ENCODE data around the gene CLSTN2.

Gene CLSTN2

DNA sequence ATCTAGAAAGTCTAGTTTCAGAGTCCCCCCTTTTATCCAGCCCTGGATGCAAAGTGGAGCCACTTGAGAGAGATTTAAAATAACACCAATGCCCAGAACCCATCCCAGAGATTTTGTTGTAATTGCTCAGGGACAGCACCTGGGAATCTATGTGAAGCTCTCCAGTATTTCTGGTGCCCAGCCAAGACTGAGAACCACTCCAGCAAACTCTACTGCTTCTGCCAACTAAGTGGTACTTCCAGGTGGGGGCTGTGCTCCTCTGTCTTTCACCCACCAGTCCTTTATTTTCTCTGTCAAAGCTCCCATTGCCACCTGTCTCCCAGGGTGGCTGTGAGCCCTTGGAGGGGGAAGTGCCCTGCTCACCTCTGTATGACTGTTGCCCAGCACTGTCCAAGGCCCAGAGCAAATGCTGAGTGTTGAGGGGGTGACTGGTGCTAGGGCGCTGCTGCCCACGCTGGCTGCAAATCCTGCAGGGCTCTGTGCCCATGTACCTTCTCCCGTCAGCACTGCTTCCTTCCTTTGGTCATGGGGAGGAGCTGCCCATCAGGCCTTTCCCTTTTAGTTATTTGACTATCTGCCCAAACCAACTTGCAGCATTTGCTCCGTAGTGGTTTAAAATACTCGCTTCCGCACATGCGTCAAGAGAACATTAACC is 9.4 kb downstream of the CLSTN2 start:
- no peak for DNase-seq

DNA sequence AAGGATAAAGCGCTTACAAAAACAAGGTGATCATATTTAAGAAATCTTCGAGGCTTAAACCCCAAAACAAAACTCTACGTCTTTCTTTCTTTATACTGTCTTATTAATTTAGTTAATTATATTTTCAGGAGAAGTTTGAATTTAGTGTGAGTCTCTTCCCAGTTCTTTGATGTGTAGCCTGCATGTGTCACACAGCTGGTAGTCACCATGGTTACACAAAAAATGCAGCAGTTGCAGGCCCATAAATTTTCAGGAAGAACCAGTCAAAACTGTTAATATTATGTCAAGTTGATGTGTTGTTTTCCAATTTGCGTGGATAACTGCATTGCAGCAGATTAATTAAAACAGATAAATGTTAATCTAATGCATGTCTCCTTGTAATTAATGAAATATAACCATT is 10.4 kb downstream of the CLSTN2 start:
- DNase-seq: no peak

DNA sequence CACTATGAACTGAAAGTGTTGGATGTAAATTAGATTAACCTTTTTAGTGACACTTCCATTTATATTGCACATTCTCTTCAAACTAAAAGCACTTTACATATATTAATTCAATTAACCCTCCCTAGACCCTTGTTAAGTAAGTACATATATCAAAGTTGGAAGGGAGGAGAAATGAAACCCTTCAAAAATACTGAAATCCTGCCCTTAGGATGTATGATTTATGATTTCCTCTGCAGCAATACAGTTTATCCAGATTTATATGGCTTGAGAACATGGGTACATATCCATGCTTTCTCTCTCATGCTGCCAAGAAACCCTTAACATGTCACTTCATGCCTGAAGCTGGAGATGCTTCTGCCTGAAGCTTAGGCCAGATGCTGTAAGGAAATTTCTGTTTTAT is 11.0 kb downstream of the CLSTN2 start:
- DNase-seq: no peak

DNA sequence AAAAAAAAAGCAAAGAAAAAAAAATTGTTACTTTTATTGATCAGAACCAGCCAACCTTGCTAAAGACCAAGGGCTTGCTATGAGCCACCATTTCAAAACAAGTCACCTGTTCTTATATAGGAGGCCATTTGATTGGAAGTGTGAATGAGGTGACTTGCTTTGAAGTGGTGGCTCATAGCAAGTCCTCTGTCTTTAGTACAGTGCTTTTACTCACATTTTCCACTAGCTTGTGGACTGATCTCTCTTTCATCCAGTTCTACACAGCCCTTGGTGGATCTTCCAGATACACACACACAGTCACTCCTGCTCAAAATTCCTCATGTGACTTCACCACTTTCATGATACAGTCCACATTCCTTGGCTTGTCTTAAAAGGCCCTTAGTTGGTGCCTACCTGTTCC is 13.5 kb downstream of the CLSTN2 start:
- DNase-seq: no peak

DNA sequence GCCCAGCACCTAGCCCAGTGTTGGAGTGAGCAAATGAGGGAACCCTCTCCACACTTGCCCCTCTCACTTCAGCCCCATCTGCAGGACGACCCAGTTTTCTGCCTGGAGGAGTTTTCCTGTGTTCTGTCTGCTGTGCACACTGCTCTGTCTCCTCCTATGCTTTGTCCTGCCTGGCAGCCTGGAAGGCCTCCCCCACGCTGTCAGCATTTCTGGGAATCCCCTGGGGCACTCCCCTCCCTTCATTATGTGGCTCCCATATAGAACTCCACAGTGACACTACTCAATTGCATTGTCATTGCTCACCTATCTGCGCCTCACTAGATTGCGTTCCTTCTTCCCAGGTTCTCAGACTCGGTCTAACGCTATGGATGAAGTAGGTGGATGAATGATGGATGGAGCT is 13.9 kb downstream of the CLSTN2 start:
- no peak for DNase-seq

DNA sequence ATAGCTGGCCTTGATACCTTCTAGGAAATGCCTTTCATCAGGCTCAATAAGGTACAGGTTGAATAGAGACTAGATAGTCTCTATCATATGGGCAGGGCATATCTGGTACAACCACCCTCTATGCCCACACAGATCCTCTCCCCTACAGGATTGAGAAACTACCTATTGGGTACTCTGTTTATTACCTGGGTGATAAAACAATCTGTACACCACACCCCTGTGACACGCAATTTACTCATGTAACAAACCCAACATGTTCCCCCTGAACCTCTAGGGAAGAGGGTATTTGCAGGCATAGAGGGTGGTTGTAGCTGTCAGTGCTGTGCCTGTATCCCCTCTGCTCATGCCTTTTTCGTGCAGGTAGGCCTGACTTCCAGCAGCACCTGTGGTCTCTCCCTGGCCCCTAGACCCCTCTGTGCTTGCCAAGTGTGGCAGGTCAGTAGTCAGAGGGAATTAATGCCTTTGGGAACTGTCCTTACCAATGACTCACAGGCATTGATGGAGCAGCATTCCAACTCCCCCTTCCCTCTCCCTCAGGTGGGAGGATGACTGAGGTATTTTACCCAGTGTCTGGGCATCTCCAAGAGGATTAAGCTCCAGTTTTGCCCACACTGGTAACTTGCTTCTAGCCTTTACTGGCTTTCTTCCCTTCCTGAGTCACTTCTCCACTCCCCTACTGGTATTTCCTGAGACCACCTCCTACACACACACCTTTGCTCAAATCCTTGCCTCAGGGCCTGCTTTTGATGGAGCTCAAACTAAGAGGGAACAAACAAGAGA is 18.3 kb downstream of the CLSTN2 start:
- DNase-seq: no peak

DNA sequence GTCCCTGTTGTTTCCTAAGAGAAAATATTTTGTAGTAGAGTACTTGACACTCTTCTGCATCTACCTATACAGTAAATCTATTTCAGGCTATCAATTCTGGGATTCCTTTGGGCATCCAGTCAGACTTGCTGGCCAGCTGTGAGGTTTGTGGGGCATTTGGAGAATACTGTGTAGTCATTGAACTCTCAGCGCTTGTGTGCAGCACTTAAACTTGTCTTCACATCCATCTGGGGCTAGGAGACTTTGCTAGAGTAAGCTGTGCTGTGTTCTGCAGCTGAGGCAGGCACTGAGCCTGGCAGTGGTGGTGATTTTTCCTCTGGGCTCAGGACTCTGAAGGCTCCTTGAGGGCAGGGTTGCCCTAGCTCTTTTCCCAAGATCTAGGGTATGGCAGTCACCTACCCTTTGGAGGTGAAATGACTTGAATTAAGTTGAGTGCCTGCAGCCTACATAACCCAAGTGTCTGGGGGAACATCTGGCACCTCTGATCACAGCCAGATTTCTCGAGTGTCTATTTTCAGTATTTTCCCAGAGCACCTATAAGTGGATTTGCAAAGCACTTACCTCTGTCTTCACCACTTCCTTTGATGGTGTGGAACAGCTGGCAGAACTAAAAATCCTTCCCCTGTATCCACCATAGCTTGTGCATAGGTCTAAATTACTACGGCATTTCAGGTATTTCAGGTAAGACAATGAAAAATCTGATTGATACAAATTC is 19.3 kb downstream of the CLSTN2 start:
- no peak for DNase-seq

DNA sequence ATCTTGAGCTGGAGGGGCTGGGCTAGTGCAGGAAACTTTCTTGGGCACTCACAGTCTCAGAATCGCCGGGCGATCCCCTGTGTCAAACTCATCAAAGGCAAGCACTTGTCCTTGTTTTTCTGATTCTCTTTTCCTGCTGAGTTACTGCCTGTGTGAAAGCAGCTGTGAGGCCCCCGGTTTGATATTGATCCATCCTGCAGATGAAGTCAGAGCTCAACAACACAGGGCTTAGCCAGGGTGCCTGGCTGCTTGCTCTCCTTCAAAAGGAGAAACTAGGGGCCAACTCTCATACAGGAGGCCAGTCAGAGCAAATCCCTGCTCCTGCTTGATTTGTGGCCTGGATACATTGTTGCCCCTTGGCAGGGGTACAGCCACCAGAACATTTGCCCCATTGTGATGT is 22.9 kb downstream of the CLSTN2 start:
- DNase-seq: no peak

DNA sequence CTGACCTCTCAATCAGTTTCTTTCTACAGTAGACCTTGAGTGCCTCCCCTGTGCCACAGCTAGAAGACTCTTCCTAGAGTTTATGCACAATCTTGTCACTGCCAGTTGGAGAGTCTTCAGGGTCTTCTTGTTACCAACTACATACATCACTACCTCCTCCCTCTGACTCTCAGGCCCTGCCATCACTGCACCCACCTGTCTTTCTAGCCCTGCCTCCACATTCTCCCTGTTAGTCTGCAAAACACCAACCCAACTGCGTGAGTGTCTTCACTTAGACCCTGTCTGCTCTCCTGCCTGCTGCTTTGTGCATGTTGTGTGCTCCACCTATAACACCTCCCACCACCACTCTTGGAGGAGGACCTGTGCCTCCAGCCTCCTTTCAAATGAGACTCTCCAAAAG is 34.4 kb downstream of the CLSTN2 start:
- no peak for DNase-seq

DNA sequence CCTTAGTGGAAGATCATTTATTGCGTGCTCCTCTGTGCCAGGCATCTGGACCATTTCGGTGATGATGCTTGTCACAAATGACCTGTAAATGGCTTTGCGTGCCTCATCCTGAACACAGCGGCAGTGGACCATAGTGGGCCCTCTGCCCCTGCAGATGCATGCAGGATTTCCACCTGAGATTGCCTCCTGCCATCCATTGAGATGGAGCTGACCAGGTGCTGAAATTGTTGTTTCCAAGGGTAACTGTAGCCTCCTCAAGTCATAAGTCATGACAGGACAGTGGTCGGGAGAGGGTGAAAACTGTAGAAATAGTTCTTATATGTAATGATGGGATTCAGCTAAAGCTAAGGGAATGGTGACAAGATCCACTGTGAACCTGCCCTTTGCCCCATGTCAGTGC is 35.5 kb downstream of the CLSTN2 start:
- no peak for DNase-seq

DNA sequence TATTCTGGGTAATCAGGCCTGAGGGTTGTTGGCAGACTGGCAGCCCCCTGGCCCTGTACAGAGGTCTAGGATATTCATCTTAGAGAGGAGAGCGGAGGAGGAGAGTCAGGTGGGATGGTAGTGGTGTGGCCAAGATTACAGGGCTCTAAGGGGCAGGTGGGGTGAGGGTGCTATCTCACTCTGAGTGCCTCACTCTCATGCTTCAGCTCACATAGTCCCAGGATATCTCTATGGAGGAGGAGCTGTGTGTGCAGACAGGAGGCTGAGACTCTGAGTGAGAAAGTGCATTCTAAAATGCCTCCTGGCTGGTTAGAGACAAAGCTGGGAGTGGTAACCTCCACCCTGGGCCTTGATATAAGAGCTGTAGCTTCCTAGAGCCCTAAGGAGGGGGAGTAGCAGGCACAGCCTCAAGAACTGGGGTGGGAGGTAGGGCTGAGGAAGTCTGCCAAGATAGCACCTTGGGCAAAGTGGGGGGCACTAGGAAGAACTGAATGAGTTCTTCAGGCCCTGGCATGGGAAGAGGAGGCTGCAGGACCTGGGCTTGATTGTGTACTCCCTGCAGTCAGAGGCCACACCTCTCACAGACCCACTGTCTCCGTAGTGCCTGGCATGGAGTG is 39.9 kb downstream of the CLSTN2 start:
- no peak for DNase-seq

DNA sequence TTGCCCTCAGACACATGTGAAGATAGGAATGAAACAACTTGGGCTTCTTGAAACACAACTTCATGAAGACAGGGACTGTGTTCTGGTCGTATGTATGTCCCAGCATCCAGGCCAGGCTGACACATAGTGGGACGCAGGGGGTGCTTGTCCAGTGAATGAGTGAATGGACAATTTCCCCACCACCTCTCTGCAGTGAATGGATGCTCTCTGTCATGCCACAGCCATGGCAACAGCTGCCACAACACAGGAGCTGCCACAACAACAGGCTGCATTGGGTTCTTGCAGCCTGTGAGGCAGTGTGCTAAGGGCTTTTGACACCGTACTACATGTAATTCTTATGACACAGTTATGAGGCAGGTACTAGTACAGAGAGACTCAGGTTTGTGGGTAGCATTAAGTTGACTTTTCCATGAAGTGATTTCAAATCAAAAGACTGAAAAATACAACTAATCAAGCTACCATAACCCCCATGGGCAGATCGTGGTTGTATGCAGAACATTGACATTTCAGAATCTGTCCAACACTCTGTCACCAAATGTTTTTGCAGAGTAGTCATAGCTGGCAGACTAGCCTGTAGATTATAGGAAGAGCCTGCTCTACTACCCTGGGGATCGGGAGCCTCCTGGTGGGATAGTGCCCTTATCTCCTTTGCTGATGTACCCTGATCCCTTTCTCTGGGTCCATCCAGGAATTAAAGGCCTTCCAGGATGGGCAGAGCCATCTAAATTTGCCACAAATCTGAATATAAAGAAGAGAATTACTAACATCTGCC is 40.8 kb downstream of the CLSTN2 start:
- DNase-seq: no peak

DNA sequence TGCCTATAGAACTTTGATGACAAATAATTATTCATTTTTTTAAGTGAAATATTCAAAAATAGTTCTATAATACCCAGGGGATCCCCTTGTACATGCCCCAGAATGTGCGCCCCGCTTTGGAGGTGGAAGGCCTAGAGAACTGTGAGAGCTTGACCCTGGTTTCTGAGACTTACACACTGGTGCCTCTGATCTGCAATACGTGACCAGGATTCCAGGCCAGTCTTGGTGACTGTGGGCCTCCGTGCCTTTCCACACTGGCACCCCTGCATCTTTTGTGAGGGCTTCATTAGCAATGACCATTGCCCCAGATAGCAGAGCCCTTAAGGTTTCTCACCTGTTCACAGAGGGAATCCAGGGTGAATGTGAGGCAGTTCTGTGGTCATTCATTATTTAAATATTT is 44.0 kb downstream of the CLSTN2 start:
- no peak for DNase-seq

DNA sequence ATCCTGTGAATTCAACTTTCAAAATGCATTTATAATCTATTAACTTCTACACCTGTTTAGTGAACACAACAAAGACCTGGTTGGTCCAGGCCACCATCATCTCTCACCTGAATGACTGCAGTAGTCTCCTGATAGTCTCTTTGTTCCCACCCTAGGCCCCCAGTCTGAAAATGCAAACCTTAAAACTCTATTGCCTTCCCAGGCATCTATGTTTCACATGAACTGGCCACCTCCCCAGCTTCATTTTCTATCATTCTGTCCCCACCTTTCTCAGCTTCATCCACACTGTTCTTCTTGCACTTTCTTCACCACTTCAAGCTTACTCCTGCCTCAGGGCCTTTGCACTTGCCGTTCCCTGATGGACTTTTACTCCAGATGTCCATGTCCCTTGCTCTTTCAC is 45.0 kb downstream of the CLSTN2 start:
- DNase-seq: no peak

DNA sequence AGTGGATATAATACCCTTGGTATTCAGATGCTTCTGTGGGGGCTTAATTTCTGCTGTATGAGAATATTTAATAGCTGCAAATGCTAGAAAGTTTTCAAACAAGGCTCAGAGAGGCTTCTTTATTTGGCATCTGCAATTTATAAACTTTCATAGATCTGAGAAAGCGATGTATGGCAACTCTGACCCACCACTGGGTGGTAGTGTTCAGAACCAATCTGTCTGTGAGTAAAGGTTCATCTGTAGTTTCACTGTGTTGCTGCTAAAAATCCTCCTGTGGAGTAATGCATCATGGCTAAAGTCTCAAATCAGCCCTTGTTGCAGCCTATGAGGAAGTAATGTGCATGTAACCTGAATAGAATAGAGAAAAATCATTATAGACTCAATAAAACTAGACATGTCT is 47.4 kb downstream of the CLSTN2 start:
- DNase-seq: no peak

DNA sequence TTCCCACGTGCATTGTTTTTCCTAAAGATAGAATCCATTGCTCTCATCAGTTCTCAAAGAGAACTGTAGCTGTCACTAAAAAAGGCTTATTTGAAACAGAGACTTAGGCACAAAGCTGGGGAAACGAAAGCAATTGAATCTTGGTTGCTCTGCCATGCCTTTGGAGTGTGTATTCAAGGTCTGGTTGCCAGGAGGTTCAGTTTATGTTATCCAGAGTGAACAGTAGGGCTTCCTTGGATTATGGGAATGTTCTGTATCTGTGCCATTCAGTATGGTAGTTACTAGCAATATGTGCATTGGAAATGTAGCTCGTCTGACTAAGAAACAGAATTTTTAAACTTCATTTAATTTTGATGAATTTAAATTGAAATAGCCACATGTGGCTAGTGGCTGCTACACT is 50.6 kb downstream of the CLSTN2 start:
- DNase-seq: no peak

DNA sequence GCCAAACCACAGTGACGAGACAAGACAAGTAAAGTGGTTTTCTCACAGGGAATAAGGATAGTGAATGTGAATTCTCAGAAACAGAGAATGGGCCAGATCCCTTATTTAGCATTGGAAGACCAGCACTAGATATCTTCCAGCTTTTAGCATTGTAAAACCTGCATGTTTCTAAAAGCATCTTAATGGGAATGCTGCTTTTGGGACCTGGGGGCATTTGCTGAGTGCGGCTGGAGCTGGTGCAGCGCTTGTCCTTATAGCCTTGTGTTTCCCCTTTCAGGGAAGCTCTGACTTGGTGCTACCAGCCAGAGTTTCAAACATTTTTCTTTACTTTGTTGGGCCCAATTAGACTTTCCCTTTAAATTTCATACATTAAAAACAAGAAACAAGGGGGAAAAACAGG is 52.9 kb downstream of the CLSTN2 start:
- DNase-seq: no peak

DNA sequence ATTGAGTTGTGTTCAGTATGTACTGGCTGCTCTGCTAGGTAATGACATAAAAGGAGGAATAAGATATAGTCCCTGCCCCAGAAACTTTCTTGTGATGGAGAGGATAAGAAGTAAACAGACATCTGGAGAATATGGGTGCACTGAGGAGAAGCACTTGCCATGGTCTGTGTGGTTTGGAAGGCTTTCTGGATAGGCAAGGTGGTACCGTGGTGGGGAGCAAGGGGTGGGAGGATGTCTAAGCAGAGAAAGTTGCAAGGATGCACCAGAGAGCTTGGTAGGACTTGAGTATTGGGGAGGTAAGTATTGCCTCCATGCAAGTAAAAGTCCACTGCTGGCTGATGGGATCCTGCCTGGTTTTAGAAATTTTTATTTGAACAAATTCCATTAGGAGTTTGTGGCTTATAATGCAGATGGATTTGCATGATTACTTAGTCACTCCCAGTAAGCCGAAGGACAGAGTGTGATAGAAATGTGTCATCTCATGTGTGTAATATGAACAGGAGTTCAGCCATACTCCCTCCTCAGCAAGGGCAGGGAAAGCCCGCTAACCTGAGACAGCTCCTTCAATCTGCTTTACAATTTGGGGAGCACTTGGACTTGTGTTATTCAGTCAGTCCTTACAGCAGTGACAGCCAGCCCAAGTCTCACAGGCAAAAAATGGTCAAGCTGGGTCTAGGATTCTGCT is 53.6 kb downstream of the CLSTN2 start:
- DNase-seq: no peak

DNA sequence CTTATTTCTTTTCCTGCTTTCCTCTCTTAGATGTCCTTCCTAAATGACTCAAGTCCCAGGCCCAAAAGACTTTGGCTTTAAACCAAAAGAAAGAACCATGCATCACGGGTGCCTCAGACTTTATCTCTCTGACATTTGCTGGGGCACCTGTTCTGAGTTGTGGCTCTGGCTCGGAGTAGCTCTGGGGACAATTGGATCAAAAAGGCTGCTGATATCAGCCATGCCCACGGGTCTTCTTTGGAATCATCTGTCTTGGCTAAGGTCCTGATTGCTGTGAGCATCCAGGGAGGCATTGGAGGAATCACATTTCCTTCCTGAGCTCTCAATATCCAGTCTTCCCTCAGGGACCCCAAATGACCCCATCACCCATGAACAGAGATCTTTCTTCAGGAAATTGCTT is 59.9 kb downstream of the CLSTN2 start:
- DNase-seq: no peak

DNA sequence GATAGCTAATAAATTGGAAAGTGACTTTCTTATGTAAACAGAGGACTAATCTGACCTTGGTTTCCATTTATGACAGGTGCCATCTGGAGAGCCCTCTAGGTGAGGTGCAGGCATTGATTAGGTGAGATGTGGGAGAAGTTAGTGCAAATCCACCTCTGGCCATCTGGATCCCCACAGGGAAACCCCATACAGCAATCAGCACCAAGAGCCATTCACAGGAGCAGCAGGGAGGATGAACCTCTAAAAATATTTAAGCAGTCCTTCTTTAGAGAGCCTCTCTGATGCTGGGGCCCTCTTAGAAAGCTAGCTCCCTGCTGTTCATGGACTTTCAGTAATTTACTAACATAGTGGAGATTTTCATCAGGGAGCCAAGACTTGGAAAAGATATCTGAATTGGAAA is 69.3 kb downstream of the CLSTN2 start:
- no peak for DNase-seq

DNA sequence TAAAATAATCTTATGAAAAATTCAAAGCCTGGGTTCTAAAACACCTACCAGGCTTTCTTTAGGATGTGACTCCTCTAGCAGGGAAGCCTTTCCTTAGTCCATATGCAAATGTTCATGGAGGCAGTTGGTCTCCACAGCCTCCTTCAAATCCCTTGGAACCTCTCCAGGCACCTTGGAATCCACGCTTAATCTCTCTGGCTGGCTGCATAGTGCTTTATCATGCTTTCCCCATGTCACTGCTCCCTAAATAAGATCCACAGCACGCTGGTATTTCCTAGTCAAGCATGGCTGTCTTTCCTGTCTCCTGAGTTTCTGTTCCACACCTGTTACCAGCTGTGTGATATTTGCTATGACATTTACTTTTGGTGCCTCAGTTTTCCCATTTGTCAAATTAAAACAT is 71.3 kb downstream of the CLSTN2 start:
- DNase-seq: no peak

DNA sequence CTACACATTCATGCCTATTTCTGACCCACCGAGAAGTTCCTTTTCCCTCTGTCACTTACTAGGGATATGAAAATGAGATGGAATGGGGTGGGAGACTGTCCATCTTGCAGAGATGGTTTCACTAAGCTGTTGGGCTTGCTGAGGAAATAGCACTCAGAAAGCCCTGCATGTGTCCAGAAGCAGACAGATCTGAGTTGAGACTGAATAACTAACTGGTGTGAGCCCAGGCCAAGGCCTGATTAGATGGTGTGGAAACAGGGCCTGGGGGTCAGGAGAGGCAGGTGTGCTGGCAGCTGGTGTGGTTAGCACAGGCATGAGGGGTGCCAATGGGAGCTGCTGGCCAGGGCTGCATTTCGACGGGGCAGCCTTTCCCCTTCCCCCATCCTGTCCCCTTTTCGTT is 72.1 kb downstream of the CLSTN2 start:
- DNase-seq: no peak

All from CD4-positive, alpha-beta T cell treated with Interleukin-10 for 1 hour (primary cell).